Caco-2 (cell line): Measurements from ENCODE around the gene MUC5B. TPM values are rescaled to one million over a fixed set of nuclear protein-coding genes. Genes with fewer than 3 reads are reported as not detected.
A peak's percentile ranks its signal among the peaks of the same experiment; 100 is the strongest.

Source experiments
- BruUV-seq: library from RNA; stranded (reverse); fragments of 400-500 nt; replicated peaks from 2 replicates; lab custom pipeline; 2021; lab: Mats Ljungman, UMichigan
- CTCF ChIA-PET: fragments of 300-600 bp; sonication (Branson Sonifier 250); formaldehyde crosslinking; loops from one replicate; lab custom pipeline; 2022; ENCODE audit warnings: antibody characterized with exemption; lab: Charles Lee
- POLR2A ChIA-PET: fragments of 300-600 bp; sonication (Branson Sonifier 250); formaldehyde crosslinking; loops from one replicate; lab custom pipeline; 2022; ENCODE audit warnings: antibody characterized with exemption; lab: Charles Lee
- DNase-seq, 2 experiments: peaks; one replicate each; pipeline versions ENCODE4 v3.0.0 to v3.0.0-alpha.2; 2020 to 2022
- H3K27me3 ChIP-seq: replicated peaks from 2 replicates; pipeline ENCODE4 v1.6.0; 2011; ENCODE audit warnings: low read length; ENCODE audit not compliant: control insufficient read depth, insufficient read depth
- H3K36me3 ChIP-seq: 2 replicates; pipeline ENCODE4 v1.5.1; 2011; ENCODE audit warnings: low read length; ENCODE audit not compliant: control insufficient read depth, insufficient read depth
- H3K4me1 ChIP-seq: fragments of 250-450 bp; sonication (Bioruptor Pico); 2 replicates; pipeline ENCODE4 v1.5.1; 2020; ENCODE audit warnings: mild to moderate bottlenecking
- H3K4me3 ChIP-seq: 2 replicates; pipeline ENCODE4 v1.5.1; 2011; ENCODE audit warnings: low read depth, mild to moderate bottlenecking, control low read depth, low read length
- H3K9me3 ChIP-seq: fragments of 250-450 bp; sonication (Bioruptor Pico); 2 replicates; pipeline ENCODE4 v1.5.1; 2020; ENCODE audit warnings: mild to moderate bottlenecking, moderate library complexity
- H3K27ac Mint-ChIP-seq: one replicate; pipeline ENCODE4 v1.8.0; 2022; ENCODE audit warnings: mixed read lengths; ENCODE audit not compliant: unreplicated experiment
- H3K27me3 Mint-ChIP-seq: one replicate; pipeline ENCODE4 v1.8.0; 2022; ENCODE audit warnings: mixed read lengths; ENCODE audit not compliant: insufficient read depth, unreplicated experiment
- H3K36me3 Mint-ChIP-seq: one replicate; pipeline ENCODE4 v1.8.0; 2022; ENCODE audit warnings: mild to moderate bottlenecking, mixed read lengths; ENCODE audit not compliant: insufficient read depth, unreplicated experiment
- H3K4me1 Mint-ChIP-seq: one replicate; pipeline ENCODE4 v1.8.0; 2022; ENCODE audit warnings: low read depth, mixed read lengths; ENCODE audit not compliant: unreplicated experiment
- H3K4me3 Mint-ChIP-seq: one replicate; pipeline ENCODE4 v1.8.0; 2022; ENCODE audit warnings: mild to moderate bottlenecking, moderate library complexity, mixed read lengths; ENCODE audit not compliant: unreplicated experiment
- H3K9me3 Mint-ChIP-seq: one replicate; pipeline ENCODE4 v1.8.0; 2022; ENCODE audit warnings: mixed read lengths; ENCODE audit not compliant: unreplicated experiment
- intact Hi-C: fragments of 100-400 bp; cut with micrococcal nuclease; formaldehyde crosslinking; loops from one replicate; pipeline ENCODE4 v1.10.0; 2022; ENCODE audit not compliant: unreplicated experiment
- total RNA-seq: library from RNA; stranded (reverse); gene quantifications from 2 replicates; pipeline ENCODE4 v1.2.3, GENCODE V29; 2022
- TF ChIP-seq, protein P1 (sequence below), 2 experiments: fragments of 200-600 bp in 1 of 2; IDR thresholded peaks; 1 replicate in 1 of 2; 2 replicates in 1 of 2; pipeline versions ENCODE4 v1.5.1 to v1.8.0; 2011 to 2022; ENCODE audit warnings: antibody characterized with exemption in 1 of 2, control low read depth in 1 of 2, inconsistent platforms in 1 of 2, low read depth in 1 of 2, low read length in 1 of 2, mild to moderate bottlenecking in 1 of 2, moderate library complexity in 1 of 2; ENCODE audit not compliant: insufficient read depth in 1 of 2, severe bottlenecking in 1 of 2, unreplicated experiment in 1 of 2

Gene MUC5B
- total RNA-seq, 1 experiment from 2014 or later, result not detected

DNA sequence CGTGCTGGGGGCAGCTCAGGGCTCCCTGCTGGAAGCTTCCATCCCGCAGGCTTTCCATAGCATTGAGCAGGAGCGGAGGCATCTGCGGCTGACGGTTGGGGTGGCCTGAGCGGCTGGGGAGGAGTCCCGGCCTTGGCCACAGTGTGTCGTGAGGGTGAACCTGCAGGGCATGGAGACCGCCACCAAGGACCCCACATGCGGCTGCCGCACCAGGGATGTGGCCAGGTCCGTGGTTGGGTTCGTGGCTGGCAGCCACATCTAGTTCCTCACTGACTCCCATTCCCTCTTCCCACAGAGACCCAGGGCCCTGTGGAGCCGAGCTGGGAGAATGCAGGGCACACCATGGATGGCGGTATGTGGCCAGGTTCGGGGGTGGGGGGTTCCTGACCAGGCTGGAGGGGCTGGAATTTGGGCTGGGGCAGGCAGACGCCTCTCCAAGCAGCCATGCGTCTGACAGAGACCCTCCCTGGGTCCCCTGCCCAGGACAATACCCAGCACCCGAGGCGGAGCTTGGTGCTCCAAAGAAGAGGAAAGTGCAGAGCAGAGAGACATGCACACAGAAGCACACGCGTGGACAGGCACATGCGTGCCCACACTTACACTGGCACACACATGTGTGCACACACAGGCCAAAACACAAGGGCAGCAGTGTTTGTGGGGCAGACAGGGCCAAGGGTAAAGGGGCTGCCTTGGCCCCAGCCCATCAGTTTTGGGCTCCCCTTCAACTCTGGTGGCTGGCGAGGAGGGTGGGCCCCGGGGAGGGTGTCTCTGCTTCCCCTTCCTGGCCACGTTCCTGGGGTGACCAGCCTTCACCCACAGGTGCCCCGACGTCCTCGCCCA is 2.7 kb downstream of the MUC5B start:
- Histone ChIP-seq H3K27me3 (no peaks in the 10 kb centered on the region), H3K9me3 (no peaks in the 10 kb centered on the region), H3K4me1 (no peaks in the 10 kb centered on the region), H3K36me3 (no peaks in the 10 kb centered on the region), H3K4me3 (no peak overlapping the region)
- H3K36me3 Mint-ChIP-seq, result no peaks in the 10 kb centered on the region
- intact Hi-C loops, result no loop called here
- BruUV-seq, result no TSS peak
- no peak overlapping the region for H3K4me3 Mint-ChIP-seq
- H3K9me3 Mint-ChIP-seq, result no peaks in the 10 kb centered on the region
- no peaks in the 10 kb centered on the region for H3K4me1 Mint-ChIP-seq
- H3K27ac Mint-ChIP-seq, result no peak overlapping the region
- POLR2A ChIA-PET, result no interaction called here
- TF ChIP-seq, protein P1, sequence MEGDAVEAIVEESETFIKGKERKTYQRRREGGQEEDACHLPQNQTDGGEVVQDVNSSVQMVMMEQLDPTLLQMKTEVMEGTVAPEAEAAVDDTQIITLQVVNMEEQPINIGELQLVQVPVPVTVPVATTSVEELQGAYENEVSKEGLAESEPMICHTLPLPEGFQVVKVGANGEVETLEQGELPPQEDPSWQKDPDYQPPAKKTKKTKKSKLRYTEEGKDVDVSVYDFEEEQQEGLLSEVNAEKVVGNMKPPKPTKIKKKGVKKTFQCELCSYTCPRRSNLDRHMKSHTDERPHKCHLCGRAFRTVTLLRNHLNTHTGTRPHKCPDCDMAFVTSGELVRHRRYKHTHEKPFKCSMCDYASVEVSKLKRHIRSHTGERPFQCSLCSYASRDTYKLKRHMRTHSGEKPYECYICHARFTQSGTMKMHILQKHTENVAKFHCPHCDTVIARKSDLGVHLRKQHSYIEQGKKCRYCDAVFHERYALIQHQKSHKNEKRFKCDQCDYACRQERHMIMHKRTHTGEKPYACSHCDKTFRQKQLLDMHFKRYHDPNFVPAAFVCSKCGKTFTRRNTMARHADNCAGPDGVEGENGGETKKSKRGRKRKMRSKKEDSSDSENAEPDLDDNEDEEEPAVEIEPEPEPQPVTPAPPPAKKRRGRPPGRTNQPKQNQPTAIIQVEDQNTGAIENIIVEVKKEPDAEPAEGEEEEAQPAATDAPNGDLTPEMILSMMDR (IDR thresholded peaks at IDR 0.05; ENCODE audit: insufficient read depth in 1 of 2, low read depth in 1 of 2, low read length in 1 of 2, severe bottlenecking in 1 of 2, unreplicated experiment in 1 of 2), result no peak
- H3K27me3 Mint-ChIP-seq, result no peaks in the 10 kb centered on the region
- CTCF ChIA-PET, result interaction anchor here (0.5 to 0.6 kb wide), 2 partner anchors 12 to 86 kb away, joined by 3 to 4 read pairs; no protein-coding TSS in a partner anchor
- peak in 1 of 2 experiments; percentile 29 for DNase-seq

DNA sequence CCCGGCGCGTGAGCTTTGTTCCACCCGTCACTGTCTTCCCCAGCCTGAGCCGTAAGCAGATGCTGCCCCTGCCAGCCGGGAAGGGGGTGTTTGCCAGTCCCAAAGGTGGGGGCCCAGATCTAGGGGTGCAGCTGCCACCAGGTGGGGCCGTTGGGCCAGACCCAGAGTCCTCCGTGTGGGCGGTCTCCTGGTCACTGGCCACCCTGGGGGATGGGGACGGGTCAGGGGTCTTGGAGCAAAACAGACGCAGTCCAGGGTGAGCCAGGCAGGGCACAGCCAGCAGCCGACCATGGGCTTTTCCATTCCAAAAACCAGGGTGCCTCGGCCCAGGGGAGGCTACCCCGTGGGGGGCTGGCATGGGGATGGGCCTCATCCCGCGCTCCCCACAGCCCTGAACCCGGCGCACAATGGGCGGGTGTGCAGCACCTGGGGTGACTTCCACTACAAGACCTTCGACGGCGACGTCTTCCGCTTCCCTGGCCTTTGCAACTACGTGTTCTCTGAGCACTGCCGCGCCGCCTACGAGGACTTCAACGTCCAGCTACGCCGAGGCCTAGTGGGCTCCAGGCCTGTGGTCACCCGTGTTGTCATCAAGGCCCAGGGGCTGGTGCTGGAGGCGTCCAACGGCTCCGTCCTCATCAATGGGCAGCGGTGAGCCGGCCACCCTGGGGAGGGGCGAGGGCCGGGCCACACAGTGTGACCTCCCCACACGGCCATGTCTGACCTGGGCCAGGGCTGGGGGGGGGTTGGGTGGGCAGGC is 3.5 kb downstream of the MUC5B start:
- no peaks in the 10 kb centered on the region for H3K27me3 Mint-ChIP-seq
- Histone ChIP-seq H3K9me3 (no peaks in the 10 kb centered on the region), H3K4me3 (no peak overlapping the region), H3K4me1 (no peaks in the 10 kb centered on the region), H3K36me3 (no peaks in the 10 kb centered on the region), H3K27me3 (no peaks in the 10 kb centered on the region)
- H3K9me3 Mint-ChIP-seq, result no peaks in the 10 kb centered on the region
- TF ChIP-seq, protein P1 (IDR thresholded peaks at IDR 0.05; ENCODE audit: insufficient read depth in 1 of 2, low read depth in 1 of 2, low read length in 1 of 2, severe bottlenecking in 1 of 2, unreplicated experiment in 1 of 2), result peak in 1 of 2 experiments; percentile 13
- no TSS peak for BruUV-seq
- no peaks in the 10 kb centered on the region for H3K4me1 Mint-ChIP-seq
- peak in 1 of 2 experiments; percentile 38 for DNase-seq
- CTCF ChIA-PET, result no interaction called here
- POLR2A ChIA-PET, result interaction anchor here (0.6 kb wide), 1 partner anchor 24 kb away, joined by 3 read pairs; no protein-coding TSS in a partner anchor
- no peak overlapping the region for H3K27ac Mint-ChIP-seq
- no peak overlapping the region for H3K4me3 Mint-ChIP-seq
- intact Hi-C loops, result no loop called here
- H3K36me3 Mint-ChIP-seq, result no peaks in the 10 kb centered on the region

DNA sequence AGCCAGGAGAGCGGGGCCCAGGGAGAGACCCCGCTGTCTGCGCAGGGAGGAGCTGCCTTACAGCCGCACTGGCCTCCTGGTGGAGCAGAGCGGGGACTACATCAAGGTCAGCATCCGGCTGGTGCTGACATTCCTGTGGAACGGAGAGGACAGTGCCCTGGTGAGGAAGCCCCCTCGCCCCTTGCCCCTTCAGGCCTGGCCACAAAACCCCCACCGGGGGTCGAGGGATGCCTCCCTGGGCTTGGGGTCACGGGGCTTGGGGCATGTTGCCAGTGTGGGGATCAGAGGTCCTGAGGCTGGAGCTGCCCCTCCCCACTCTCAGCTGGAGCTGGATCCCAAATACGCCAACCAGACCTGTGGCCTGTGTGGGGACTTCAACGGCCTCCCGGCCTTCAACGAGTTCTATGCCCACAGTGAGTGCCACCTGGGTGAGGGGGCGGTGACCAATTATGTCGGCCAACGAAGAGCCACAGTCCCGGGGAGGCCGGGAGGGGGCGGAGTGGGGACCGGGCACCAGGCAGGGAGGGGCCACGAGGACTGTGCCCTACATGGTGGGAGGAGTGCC is 4.2 kb downstream of the MUC5B start:
- peak in 1 of 2 experiments; percentile 32 for DNase-seq
- Histone ChIP-seq H3K4me3 (no peak overlapping the region), H3K9me3 (no peaks in the 10 kb centered on the region), H3K27me3 (no peaks in the 10 kb centered on the region), H3K36me3 (no peaks in the 10 kb centered on the region), H3K4me1 (no peaks in the 10 kb centered on the region)
- H3K9me3 Mint-ChIP-seq, result no peaks in the 10 kb centered on the region
- H3K4me1 Mint-ChIP-seq, result no peaks in the 10 kb centered on the region
- H3K4me3 Mint-ChIP-seq, result no peak overlapping the region
- intact Hi-C loops, result no loop called here
- TF ChIP-seq, protein P1 (IDR thresholded peaks at IDR 0.05; ENCODE audit: insufficient read depth in 1 of 2, low read depth in 1 of 2, low read length in 1 of 2, severe bottlenecking in 1 of 2, unreplicated experiment in 1 of 2), result peak; percentile 37 to 50
- CTCF ChIA-PET, result no interaction called here
- no peak overlapping the region for H3K27ac Mint-ChIP-seq
- BruUV-seq, result no TSS peak
- POLR2A ChIA-PET, result interaction anchor here (0.6 kb wide), 1 partner anchor 25 kb away, joined by 3 read pairs; no protein-coding TSS in a partner anchor
- no peaks in the 10 kb centered on the region for H3K36me3 Mint-ChIP-seq
- H3K27me3 Mint-ChIP-seq, result no peaks in the 10 kb centered on the region
